ENCODE measurements around the gene PFKP.
"Not testable (repeated sequence)": the region's sequence is repeated elsewhere in the genome, so short reads cannot be mapped to it uniquely, and the experiment has no call there.

Gene PFKP

DNA sequence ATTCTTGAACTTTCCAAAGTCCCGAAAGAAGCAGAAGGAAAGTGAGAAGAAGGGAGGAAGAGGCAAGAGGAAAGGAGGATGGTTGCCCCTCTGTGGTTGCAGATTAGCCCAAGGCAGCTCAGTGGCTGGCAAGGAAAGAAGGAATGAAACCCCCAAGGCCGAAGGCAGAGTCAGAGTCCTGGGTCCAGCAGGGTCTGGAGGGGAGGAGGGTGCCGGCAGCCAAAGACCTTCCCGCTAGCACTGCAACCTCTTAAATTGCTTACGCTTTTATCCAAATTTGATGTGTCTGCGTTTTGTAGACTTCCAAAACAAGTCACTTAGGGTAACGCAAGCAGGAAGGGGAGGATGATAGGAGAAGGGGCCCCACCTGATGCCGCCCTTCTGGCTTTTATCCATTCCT is 7.4 kb upstream of the PFKP start:
- no peak overlapping the region for H3K27ac ChIP-seq
- TF ChIP-seq, protein P1, sequence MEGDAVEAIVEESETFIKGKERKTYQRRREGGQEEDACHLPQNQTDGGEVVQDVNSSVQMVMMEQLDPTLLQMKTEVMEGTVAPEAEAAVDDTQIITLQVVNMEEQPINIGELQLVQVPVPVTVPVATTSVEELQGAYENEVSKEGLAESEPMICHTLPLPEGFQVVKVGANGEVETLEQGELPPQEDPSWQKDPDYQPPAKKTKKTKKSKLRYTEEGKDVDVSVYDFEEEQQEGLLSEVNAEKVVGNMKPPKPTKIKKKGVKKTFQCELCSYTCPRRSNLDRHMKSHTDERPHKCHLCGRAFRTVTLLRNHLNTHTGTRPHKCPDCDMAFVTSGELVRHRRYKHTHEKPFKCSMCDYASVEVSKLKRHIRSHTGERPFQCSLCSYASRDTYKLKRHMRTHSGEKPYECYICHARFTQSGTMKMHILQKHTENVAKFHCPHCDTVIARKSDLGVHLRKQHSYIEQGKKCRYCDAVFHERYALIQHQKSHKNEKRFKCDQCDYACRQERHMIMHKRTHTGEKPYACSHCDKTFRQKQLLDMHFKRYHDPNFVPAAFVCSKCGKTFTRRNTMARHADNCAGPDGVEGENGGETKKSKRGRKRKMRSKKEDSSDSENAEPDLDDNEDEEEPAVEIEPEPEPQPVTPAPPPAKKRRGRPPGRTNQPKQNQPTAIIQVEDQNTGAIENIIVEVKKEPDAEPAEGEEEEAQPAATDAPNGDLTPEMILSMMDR (conservative IDR thresholded peaks at IDR 0.05; ENCODE audit: low read depth) = no peak
- ChIA-PET CTCF (interaction anchor here (0.7 kb wide), 1 partner anchor 1412 kb away, joined by 4 read pairs; no protein-coding TSS in a partner anchor), POLR2A (ENCODE audit: low non-redundant PET) (no interaction called here)
- no peak for DNase-seq (ENCODE audit: low spot score)

DNA sequence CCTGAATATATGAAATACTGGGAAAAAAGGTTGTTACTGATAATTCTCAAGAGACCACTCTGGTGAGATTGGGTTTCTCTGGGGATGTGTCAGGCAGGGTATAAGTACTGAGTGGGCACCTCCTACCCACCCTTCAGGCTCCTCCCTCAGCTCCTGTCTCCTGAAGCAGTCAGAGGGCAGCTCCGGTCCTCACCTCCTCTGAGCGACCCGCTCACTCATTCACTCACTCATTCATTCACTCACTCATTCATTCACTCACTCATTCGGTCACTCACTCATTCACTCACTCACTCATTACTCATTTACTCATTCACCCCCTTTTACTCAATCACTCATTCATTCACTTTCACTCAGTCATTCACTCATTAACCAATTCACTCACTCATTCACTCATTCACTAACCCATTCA is 6.9 kb upstream of the PFKP start:
- no peak for DNase-seq (ENCODE audit: low spot score)
- TF ChIP-seq, protein P1 (conservative IDR thresholded peaks at IDR 0.05; ENCODE audit: low read depth) = no peak
- ChIA-PET POLR2A (ENCODE audit: low non-redundant PET) (no interaction called here), CTCF (interaction anchor here (0.7 kb wide), 1 partner anchor 1412 kb away, joined by 4 read pairs; no protein-coding TSS in a partner anchor)
- no peak overlapping the region for H3K27ac ChIP-seq

DNA sequence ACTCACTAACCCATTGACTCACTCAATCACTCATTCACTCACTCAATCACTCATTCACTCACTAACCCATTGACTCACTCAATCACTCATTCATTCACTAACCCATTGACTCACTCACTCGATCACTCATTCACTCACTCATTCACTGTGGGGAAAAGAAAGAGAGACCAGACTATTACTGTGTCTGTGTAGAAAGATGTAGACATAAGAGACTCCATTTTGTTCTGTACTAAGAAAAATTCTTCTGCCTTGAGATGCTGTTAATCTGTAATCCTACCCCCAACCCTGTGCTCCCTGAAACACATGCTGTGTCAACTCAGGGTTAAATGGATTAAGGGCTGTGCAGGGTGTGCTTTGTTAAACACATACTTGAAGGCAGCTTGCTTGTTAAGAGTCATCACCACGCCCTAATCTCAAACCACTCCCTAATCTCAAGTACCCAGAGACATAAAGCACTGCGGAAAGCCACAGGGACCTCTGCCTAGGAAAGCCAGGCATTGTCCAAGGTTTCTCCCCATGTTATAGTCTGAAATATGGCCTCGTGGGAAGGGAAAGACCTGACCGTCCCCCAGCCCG is 5.9 kb upstream of the PFKP start:
- POLR2A ChIA-PET (ENCODE audit: low non-redundant PET); DNase-seq (ENCODE audit: low spot score); CTCF ChIA-PET; H3K27ac ChIP-seq: not testable (repeated sequence)

DNA sequence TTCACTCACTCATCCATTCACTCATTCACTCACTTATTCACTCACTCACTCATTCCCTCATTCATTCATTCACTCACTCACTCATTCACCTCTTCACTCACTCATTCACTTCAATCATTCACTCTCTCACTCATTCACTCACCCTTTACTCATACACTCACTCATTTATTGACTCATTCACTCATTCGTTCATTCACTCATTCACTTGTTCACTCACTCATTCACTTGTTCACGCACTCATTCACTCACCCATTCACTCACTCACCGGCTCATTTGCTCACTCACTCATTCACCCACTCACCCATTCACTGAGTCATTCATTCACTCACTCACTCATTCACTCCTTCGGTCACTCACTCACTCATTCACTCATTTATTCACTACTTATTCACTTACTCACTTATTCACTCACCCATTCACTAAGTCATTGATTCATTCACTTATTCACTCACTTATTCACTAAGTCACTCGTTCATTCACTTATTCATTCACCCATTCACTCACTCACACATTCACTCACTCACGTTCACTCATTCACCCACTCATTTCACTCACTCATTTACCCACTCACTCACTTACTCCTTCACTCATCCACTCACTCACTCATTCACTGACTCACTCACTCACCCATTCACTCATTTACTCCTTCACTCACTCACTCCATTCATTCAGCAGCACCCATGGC is 4.7 kb upstream of the PFKP start:
- POLR2A ChIA-PET (ENCODE audit: low non-redundant PET) = no interaction called here
- CTCF ChIA-PET = no interaction called here
- no peak for DNase-seq (ENCODE audit: low spot score)
- no peak overlapping the region for H3K27ac ChIP-seq
- TF ChIP-seq, protein P1 (conservative IDR thresholded peaks at IDR 0.05; ENCODE audit: low read depth) = no peak

DNA sequence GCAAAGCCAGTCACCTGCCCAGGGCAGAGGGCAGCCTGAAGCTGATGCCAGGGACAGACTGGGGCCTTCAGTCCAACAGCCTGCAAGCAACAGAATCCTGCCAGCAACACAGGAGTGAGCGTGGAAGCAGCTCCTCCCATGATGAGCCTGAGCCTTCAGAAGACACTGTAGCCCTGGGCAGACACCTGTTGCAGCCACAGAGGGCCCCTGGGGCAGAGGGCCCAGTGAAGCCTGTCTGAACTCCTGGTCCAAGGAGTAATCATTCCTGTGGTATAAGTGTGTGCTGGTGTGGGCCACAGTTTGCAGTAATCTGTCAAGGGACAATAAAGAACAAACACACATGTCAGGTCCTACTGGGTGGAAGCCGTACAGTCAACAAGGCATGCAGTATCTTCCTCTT is 2.9 kb upstream of the PFKP start:
- TF ChIP-seq, protein P1 (conservative IDR thresholded peaks at IDR 0.05; ENCODE audit: low read depth) = no peak
- no peak for DNase-seq (ENCODE audit: low spot score)
- ChIA-PET POLR2A (ENCODE audit: low non-redundant PET) (no interaction called here), CTCF (no interaction called here)
- H3K27ac ChIP-seq = no peak overlapping the region

DNA sequence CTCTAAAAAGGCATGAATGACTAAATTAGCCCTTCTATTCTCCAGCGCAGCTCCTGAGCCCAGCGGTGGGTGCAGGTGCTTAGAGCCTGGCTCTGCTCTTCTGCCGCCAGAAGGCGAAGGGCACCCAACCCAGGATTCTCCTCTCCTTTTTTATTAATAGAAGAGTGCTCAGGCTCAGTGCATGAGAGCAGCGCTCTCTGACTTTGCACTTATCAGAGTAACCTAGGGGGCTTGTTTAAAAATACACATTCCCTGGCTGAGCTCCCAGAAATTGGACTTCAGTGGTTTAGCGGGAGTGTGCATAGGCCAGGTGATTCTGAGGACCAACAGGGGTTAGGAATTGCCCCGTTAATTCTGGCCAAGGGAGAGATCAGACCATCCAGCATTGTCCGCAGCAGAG is 1.7 kb upstream of the PFKP start:
- no peak for DNase-seq (ENCODE audit: low spot score)
- TF ChIP-seq, protein P1 (conservative IDR thresholded peaks at IDR 0.05; ENCODE audit: low read depth) = no peak
- no peak overlapping the region for H3K27ac ChIP-seq
- ChIA-PET CTCF (no interaction called here), POLR2A (ENCODE audit: low non-redundant PET) (no interaction called here)

DNA sequence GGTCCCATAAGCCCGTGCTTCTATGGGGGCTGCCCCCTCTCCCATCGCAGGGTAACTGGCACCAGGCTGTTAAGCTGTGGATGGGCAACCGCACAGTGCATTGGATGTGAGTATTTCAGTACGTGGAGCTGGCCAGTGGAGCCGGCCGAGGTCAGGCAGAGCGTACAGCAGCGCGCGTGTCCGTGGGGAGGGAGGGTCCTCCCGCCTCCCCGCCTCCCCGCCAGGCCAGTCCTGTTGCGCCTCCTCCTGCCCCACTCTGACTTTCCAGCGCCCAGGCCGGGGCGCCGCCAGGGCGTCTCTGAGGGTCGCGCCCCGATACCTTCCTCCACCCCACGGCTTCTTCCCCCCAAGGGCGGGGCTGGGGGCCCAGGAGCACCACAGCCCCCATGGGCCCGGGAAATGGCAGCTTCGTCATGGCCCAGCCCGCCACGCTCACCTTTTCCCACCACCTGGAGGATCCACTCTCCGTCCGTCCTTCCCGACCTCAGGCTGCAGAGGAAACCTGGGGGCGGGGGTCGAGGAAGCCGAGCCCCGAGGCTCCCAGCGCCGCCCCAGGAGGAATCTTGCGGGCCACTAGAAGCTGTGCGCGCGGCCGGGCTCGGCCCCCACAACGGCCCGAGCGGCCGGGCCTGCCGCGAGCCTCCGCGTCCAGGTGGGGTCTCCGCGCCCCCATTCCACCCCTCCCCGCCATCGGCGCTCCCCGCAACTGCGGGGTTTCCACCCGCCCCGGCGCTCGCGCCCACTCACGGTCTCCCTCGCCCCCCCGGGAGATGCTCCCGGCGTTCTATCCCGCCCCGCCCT is 831 bp upstream of the PFKP start:
- ChIA-PET CTCF (no interaction called here), POLR2A (ENCODE audit: low non-redundant PET) (no interaction called here)
- no peak for DNase-seq (ENCODE audit: low spot score)
- no peak overlapping the region for H3K27ac ChIP-seq
- TF ChIP-seq, protein P1 (conservative IDR thresholded peaks at IDR 0.05; ENCODE audit: low read depth) = no peak

All from RWPE1 (cell line).